Heart right ventricle (tissue), 16 donors: Measurements from ENCODE around the gene LTBP2. TPM values are rescaled to one million over a fixed set of nuclear protein-coding genes. Genes with fewer than 3 reads are reported as not detected.
A peak's percentile ranks its signal among the peaks of the same experiment; 100 is the strongest.

Experiments used
- ATAC-seq, 8 donors: fragments of 200-7000 bp; cut with Tn5 transposase; one replicate each; pipeline ENCODE4 v1.9.1; 2020; ENCODE audit warnings: mild to moderate bottlenecking in 8 of 8, moderate library complexity in 8 of 8, moderate number of reproducible peaks in 1 of 8
- DNase-seq, 2 donors: peaks; one replicate each; pipeline ENCODE4 v3.0.0-alpha.2; 2020
- H3K27ac ChIP-seq, 10 donors: fragments of 200-600 bp; sonication (generic) in 2 of 10; one replicate each; pipeline versions ENCODE4 v1.5.0 to v1.8.0; 2020 to 2022; ENCODE audit warnings: mild to moderate bottlenecking in 3 of 10
- H3K27me3 ChIP-seq, 7 donors: fragments of 200-600 bp; one replicate each; pipeline ENCODE4 v1.8.0; 2021 to 2022; ENCODE audit warnings: mild to moderate bottlenecking in 2 of 7
- H3K36me3 ChIP-seq, 9 donors: fragments of 200-600 bp; sonication (generic) in 1 of 9; one replicate each; pipeline versions ENCODE4 v1.5.0 to v1.8.0; 2020 to 2022; ENCODE audit warnings: mild to moderate bottlenecking in 2 of 9
- H3K4me1 ChIP-seq, 9 donors: fragments of 200-600 bp; sonication (generic) in 1 of 9; one replicate each; pipeline versions ENCODE4 v1.5.0 to v1.8.0; 2020 to 2022; ENCODE audit warnings: mild to moderate bottlenecking in 4 of 9
- H3K4me3 ChIP-seq, 10 donors: fragments of 200-600 bp; sonication (generic) in 2 of 10; one replicate each; pipeline versions ENCODE4 v1.5.0 to v1.8.0; 2020 to 2022; ENCODE audit warnings: mild to moderate bottlenecking in 7 of 10, moderate library complexity in 2 of 10
- H3K9me3 ChIP-seq, 11 donors: fragments of 200-600 bp in 10 of 11; sonication (generic) in 2 of 11; one replicate each; pipeline versions ENCODE4 v1.5.0 to v1.8.0; 2013 to 2022; ENCODE audit warnings: mild to moderate bottlenecking in 2 of 11, control low read depth in 1 of 11, moderate library complexity in 1 of 11
- WGBS, 2 donors: extraction: QIAGEN DNeasy Blood & Tissue Kit; methylation state at CpG; one replicate each; pipeline ENCODE4 v1.1.7; 2013; ENCODE audit warnings: inconsistent platforms in 1 of 2; 5-methylcytosine and 5-hydroxymethylcytosine counted together
- intact Hi-C, 10 donors: fragments of 100-400 bp; cut with DNase I; formaldehyde crosslinking; loops; one replicate each; pipeline versions ENCODE4 v1.11.1 to v1.14.2; 2022
- polyA plus RNA-seq, 2 donors: library from polyadenylated mRNA; stranded (reverse); fragments of 200-250 nt; gene quantifications; one replicate each; pipeline ENCODE4 v1.2.3, GENCODE V29; 2013
- total RNA-seq, 10 donors: library from RNA; stranded (reverse); fragmentation: NEBNext Ultra II Directional in 3 of 10; extraction: Animal tissue kit (Norgen Biotek cat#: 25700) in 3 of 10; gene quantifications; one replicate each; pipeline versions ENCODE4 v1.2.1 to v1.2.4, GENCODE V29; 2021 to 2023
- TF ChIP-seq, protein P1 (sequence below), 9 donors: fragments of 200-600 bp; sonication (generic) in 2 of 9; IDR thresholded peaks; one replicate each; pipeline versions ENCODE4 v1.5.0 to v1.8.0; 2021 to 2022; ENCODE audit warnings: antibody characterized with exemption in 9 of 9, mild to moderate bottlenecking in 5 of 9, moderate library complexity in 1 of 9
- donor health status: Arrhythmogenic right ventricular cardiomyopathy.
- donor health status: ischemic (EF 13 %, LVEDD 7.1; RV severe dilation, severe dysfunction).
- donor health status: healthy with polysubstance abuse.
- donor health status: DM: no; HTN: yes; CAD: no.
- donor health status: DM: no; HTN: no; CAD: no.
- donor health status: ischemic (EF 25% LVEDD 6.9; RV normal size, moderate dysfunction).
- donor health status: ischemic (EF 25% LVEDD 5.7; RV mildly dilated, moderate dysfunction).
- donor health status: healthy.
- donor health status: DM: yes; HTN: yes; CAD: no.
- donor health status: Ischemic cardiomyopathy.
- donor health status: ischemic (EF 35%, LVEDD 5.7; RV mildly dilated, moderate dysfunction).
- donor health status: nonischemic (EF 11% LVEDD 7.7; RV severe dilation, severe dysfunction).
- donor health status: DM: yes; HTN: yes; CAD: no.
- donor health status: PGD.
- donor health status: ischemic (EF 29% LVEDD 5.4; RV normal size, mild dysfunction).
- donor health status: nonischemic (EF 23%, LVEDD 6.1; RV moderate dilation, normal function).

Gene LTBP2
- total and polyA plus RNA-seq, 12 donors, result 3.5 to 50.3 (median 17.3) TPM

DNA sequence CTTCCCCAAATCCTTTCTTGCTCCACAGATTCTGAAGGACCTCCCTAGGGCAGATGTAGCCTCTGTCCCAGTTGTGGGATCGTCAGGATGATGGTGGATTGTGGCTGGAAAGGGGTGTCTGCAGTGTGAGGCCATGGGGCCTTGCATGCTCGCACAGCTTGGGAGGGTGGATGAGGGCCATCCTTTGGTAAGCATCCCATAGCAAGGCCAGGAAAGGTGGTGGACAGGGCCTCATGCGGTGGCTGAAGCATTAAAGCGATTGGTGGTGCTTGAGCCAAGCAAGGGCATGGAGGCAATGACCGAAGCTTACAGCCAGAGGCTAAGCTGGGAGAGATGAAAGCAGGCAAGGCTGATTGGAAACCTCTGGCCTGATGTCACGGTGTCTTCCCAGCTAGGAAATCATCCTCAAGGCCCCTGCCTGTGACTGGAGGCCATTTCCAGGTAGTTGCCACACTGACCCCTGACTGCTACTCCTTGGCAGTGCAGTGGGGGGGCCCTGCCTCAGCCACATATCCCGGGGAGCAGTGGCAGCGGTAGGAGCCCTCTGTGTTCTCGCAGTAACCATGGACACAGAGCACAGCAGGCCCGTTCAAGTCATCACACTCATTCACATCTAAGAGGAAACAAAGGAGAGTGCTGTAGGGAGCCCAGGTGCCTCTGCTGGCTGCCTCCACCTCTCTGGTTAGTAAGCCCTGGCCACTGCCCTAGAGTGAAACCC lies 111.5 kb downstream of the LTBP2 start:
- TF ChIP-seq, protein P1, sequence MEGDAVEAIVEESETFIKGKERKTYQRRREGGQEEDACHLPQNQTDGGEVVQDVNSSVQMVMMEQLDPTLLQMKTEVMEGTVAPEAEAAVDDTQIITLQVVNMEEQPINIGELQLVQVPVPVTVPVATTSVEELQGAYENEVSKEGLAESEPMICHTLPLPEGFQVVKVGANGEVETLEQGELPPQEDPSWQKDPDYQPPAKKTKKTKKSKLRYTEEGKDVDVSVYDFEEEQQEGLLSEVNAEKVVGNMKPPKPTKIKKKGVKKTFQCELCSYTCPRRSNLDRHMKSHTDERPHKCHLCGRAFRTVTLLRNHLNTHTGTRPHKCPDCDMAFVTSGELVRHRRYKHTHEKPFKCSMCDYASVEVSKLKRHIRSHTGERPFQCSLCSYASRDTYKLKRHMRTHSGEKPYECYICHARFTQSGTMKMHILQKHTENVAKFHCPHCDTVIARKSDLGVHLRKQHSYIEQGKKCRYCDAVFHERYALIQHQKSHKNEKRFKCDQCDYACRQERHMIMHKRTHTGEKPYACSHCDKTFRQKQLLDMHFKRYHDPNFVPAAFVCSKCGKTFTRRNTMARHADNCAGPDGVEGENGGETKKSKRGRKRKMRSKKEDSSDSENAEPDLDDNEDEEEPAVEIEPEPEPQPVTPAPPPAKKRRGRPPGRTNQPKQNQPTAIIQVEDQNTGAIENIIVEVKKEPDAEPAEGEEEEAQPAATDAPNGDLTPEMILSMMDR (IDR thresholded peaks at IDR 0.05), result no peak
- Histone ChIP-seq H3K4me3 (no peak overlapping the region), H3K27me3 (no peaks in the 10 kb centered on the region), H3K27ac (no peak overlapping the region), H3K36me3 (peaks cover 0 to 80% (median 10%) of the 10 kb centered on the region in 9 donors), H3K4me1 (peaks cover 0 to 21% (median 6%) of the 10 kb centered on the region in 9 donors), H3K9me3 (no peaks in the 10 kb centered on the region)
- intact Hi-C loops, result loop anchor here in 2 of 10 donors (5.0 to 10.0 kb wide), 2 partner anchors 104 to 117 kb away; no protein-coding TSS in a partner anchor
- DNase-seq (no peak), ATAC-seq (peak in 4 of 8 donors; percentile 3 to 10 (median 4))
- WGBS, 2 donors, result 87 to 93% methylated on average over 10 of the region's 10 CpGs

DNA sequence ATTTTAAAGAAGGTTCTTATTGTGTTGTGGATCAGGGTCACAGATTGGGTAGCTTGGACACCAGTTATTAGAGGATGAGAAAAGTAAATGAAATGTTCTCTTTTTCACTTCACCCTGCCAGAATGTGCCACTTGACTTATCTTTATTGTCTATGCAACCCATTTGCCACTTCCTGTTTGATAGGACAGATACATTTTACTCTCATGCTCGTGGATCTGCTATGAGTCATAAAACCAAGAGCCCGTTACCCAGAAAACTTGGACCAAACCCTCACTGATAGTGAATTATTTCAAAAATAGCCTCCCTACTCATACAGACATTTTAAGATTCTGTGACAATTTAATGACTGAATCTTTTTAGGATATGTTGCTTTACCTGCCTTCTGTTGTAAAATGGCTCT lies 116.7 kb downstream of the LTBP2 start:
- no peaks in the 10 kb centered on the region for H3K27me3 ChIP-seq
- intact Hi-C loops, result loop anchor here in 2 of 10 donors (10.0 kb wide), 2 partner anchors 99 to 119 kb away; partner anchors contain the start of gene LTBP2 (in 1 of the 2)
- H3K27ac ChIP-seq, result peak overlapping the region in 4 of 10 donors; percentile 3 to 41 (median 8)
- peaks cover 0 to 45% (median under 1%) of the 10 kb centered on the region in 9 donors for H3K36me3 ChIP-seq
- H3K4me1 ChIP-seq, result peaks cover 3 to 46% (median 39%) of the 10 kb centered on the region in 9 donors
- 39 to 43% methylated on average over 2 of the region's 2 CpGs for WGBS, 2 donors
- no peak for DNase-seq
- peak overlapping the region in 1 of 10 donors; percentile 5 for H3K4me3 ChIP-seq
- no peaks in the 10 kb centered on the region for H3K9me3 ChIP-seq
- ATAC-seq, result no peak
- TF ChIP-seq, protein P1 (IDR thresholded peaks at IDR 0.05), result no peak

DNA sequence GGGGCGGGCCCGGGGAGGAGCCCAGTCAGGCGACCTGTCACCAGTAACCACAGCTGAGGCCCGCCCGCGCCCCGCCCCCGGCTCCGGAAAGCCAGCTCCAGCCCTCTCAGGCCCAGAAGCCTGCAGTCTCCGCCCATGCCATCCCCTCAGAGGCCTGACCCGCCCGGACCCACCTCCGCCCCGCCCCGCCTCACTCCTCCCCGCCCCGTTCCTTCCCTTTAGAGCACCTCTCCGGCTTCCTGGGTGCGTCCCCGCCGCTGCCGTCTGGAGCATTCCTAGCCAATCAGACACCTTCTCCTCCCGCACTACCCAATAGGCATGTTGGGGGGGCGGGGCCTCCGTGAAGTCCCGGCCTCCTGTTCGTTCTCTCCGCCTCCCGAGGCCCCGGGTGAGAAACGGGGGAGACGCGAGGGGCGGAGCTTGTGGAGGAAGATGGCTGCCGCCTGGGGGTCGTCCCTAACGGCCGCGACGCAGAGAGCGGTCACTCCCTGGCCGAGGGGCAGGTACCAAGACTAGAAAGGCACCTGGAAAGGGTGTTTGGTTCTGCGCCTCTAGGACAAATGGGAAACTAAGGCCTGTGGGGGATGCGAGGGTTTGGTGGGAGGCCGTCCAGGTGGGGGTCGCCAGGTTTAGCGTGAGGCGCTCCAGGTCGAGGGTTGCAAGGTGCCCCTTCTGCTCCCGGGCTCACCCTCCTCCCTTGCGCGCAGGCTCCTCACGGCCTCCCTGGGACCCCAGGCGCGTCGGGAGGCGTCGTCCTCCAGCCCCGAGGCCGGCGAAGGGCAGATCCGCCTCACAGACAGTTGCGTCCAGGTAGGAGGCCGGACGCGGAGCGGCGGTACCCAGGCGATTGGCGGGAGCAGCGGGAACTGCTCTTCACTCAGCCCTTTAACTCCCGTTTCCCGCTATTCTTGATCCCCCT lies 118.4 kb downstream of the LTBP2 start, which contains the start of gene ISCA2:
Gene ISCA2, plus strand, starts transcription at position 423 of the 919 bp plus-strand sequence. Its CDS starts 10 bp downstream, at position 433.
- 1% methylated on average over 59 to 73 of the region's 73 CpGs for WGBS, 2 donors
- H3K9me3 ChIP-seq, result no peaks in the 10 kb centered on the region
- ATAC-seq (peak; percentile 96 to 98 (median 96)), DNase-seq (peak; percentile 100)
- peak within 1 kb of the TSS; percentile 66 to 98 (median 88) for H3K4me3 ChIP-seq
- TF ChIP-seq, protein P1 (IDR thresholded peaks at IDR 0.05), result no peak
- intact Hi-C loops, result loop anchor here in 4 of 10 donors (5.0 to 10.0 kb wide), 4 partner anchors 99 to 131 kb away; partner anchors contain the start of gene LTBP2 (in 1 of the 4)
- H3K36me3 ChIP-seq, result peaks cover 0 to 31% (median 0%) of the 10 kb centered on the region in 9 donors
- peaks cover 3 to 64% (median 56%) of the 10 kb centered on the region in 9 donors for H3K4me1 ChIP-seq
- H3K27me3 ChIP-seq, result no peaks in the 10 kb centered on the region
- peak within 1 kb of the TSS; percentile 79 to 97 (median 92) for H3K27ac ChIP-seq
